GM12801 (cell line): Measurements from ENCODE around the gene SLC26A8.

Experiments
- TF ChIP-seq, protein P1 (sequence below): IDR thresholded peaks from one replicate; pipeline ENCODE4 v1.5.1; 2011; ENCODE audit warnings: control low read depth; ENCODE audit not compliant: insufficient read length; ENCODE audit errors: extremely low read depth

The SLC26A8 gene, protein sequence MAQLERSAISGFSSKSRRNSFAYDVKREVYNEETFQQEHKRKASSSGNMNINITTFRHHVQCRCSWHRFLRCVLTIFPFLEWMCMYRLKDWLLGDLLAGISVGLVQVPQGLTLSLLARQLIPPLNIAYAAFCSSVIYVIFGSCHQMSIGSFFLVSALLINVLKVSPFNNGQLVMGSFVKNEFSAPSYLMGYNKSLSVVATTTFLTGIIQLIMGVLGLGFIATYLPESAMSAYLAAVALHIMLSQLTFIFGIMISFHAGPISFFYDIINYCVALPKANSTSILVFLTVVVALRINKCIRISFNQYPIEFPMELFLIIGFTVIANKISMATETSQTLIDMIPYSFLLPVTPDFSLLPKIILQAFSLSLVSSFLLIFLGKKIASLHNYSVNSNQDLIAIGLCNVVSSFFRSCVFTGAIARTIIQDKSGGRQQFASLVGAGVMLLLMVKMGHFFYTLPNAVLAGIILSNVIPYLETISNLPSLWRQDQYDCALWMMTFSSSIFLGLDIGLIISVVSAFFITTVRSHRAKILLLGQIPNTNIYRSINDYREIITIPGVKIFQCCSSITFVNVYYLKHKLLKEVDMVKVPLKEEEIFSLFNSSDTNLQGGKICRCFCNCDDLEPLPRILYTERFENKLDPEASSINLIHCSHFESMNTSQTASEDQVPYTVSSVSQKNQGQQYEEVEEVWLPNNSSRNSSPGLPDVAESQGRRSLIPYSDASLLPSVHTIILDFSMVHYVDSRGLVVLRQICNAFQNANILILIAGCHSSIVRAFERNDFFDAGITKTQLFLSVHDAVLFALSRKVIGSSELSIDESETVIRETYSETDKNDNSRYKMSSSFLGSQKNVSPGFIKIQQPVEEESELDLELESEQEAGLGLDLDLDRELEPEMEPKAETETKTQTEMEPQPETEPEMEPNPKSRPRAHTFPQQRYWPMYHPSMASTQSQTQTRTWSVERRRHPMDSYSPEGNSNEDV

DNA sequence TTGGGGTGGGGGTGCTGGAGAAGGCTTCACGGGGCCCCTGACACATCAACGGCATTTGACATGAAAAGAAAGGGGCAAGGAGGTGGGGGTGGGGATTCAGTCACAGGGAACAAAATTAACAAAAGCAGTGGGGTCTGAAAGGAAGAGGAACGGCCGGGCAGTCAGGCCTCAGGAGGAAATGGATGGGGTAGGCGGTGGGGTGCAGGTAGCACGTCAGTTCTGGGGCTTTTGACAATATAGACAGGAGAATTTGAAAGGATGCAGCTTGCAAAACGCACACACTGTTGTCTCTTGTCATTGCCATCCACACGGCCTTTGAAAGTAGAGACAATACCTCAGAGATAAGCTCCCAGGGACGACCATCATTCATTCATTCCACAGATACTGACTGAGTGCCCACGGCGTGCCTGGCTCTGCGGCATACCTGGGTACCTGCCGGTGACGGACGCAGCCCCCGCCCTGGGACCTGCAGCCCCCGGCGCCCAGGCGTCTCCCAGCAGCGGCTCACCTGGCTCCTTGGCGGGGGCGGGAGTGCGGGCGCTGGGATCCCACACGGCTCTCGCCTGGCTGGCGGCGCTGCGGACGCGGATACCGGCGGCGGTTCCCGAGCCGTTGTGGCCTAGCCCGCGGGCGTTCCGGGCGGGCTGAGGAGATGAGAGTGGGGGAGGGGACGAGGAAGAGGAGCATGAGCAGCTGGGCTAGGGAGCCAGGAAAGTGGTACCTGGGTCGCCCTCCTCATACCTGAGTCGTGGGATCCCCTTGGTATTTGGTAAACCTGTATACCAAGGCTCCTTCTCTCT lies at the start of gene SLC26A8:
SLC26A8 (minus strand) TSS at position 646 of the 800 bp plus-strand sequence. CDS start 4,934 bp downstream, outside the sequence.
- TF ChIP-seq, protein P1, sequence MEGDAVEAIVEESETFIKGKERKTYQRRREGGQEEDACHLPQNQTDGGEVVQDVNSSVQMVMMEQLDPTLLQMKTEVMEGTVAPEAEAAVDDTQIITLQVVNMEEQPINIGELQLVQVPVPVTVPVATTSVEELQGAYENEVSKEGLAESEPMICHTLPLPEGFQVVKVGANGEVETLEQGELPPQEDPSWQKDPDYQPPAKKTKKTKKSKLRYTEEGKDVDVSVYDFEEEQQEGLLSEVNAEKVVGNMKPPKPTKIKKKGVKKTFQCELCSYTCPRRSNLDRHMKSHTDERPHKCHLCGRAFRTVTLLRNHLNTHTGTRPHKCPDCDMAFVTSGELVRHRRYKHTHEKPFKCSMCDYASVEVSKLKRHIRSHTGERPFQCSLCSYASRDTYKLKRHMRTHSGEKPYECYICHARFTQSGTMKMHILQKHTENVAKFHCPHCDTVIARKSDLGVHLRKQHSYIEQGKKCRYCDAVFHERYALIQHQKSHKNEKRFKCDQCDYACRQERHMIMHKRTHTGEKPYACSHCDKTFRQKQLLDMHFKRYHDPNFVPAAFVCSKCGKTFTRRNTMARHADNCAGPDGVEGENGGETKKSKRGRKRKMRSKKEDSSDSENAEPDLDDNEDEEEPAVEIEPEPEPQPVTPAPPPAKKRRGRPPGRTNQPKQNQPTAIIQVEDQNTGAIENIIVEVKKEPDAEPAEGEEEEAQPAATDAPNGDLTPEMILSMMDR = no peak

DNA sequence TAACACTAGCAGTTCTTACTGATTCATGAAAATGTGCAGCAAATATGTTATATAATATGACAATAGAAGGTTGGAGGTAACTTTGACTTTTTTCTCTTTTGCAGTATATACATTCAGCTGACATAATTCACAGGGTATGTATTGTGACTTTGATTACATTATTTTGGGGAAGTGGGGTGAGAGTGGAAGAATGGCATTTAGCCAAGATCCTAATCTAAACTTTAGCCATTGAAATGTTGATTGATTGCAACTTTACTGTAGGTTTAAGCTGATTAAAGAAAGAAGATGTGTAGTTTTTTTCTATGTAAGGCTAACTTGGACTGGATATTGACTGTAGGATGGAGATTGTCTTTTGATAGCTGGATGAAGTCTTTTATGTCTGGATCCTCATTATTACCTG lies 49.1 kb upstream of the SLC26A8 start:
- TF ChIP-seq, protein P1 = no peak

DNA sequence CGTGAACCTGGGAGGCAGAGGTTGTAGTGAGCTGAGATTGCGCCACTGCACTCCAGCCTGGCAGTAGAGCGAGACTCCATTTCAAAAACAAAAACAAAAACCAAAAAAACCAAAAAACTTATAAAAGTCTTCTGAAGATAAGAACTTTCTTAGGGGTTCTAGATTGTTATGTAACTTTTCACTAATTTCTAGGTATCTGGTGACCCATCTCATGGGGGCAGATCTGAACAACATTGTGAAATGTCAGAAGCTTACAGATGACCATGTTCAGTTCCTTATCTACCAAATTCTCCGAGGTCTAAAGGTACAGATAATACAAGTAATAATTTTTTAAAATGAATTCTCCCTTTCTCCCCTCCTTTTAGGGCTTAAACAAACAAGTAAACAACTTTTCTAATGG lies 48.2 kb upstream of the SLC26A8 start:
- TF ChIP-seq, protein P1 = no peak

DNA sequence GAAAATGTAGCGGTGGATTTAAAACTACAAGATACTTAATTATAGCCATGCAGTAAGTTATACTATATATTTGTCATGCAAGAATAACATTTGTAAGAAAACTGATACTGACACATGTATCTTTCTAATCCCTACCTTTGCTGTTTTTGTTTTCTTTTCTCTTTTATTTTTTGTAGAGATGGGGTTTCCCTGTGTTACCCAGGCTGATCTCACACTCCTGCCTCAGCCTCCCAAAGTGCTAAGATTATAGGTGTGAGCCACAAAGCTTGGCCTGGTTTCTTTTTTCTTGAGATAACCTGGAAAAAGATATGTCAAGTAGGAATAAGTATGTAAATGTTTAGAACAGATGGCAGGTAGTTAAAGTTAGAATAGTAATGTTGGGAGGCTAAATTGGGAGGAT lies 47.3 kb upstream of the SLC26A8 start:
- TF ChIP-seq, protein P1 = no peak

DNA sequence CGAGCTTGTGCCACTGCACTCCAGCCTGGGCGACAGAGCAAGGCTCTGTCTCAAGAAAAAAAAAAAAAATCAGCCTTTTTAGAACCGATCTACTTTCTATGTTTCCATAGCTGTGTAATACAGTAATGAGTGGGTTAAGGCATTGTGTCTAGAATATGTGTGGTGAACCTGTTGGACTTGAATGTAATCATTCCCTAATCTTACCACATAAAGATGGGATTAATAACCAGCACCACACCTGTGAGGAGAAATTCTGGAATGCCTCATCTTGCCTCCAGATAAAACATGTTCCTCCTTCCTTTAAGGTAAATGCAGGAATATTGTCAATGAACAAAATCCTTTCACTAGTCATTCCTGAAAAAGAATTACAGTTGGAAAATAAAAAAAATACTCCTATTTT lies 46.8 kb upstream of the SLC26A8 start:
- TF ChIP-seq, protein P1 = no peak

DNA sequence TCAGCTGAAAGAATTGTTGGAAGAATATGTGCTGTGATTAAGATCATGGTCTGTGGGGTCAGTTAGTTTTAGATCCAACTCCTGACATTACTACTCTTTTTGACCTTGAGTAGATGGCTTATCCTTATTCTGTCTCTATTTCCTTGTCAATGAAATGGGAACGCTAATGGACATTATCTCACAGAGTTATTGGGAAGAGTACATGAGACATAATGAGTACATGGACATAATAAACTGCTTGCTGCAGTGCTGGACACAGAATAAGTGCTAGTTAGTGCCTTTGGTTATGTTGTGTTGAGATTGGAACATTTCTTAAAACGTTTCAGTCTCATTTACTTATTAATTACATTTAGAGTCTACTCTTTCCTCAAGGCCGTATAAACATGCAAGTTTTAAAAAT lies 45.8 kb upstream of the SLC26A8 start:
- TF ChIP-seq, protein P1 = no peak
